Measurements from ENCODE around the gene C9.
"Not testable (repeated sequence)": the region's sequence is repeated elsewhere in the genome, so short reads cannot be mapped to it uniquely, and the experiment has no call there.

C9 gene

GRCh38 chr5:39234494-39234893, 129.8 kb downstream of the C9 start:
- not testable (repeated sequence) for H3K4me3 ChIP-seq (ENCODE audit: low read length); DNase-seq (ENCODE audit: low read depth, low spot score)

Measured in Jurkat, Clone E6-1 (cell line).